NK-92 (cell line): ENCODE results near the gene TFF3.

Experiments
- DNase-seq: peaks from one replicate; lab custom pipeline; 2025; ENCODE audit not compliant: unreplicated experiment; lab: John Stamatoyannopoulos, UW

The TFF3 gene

DNA sequence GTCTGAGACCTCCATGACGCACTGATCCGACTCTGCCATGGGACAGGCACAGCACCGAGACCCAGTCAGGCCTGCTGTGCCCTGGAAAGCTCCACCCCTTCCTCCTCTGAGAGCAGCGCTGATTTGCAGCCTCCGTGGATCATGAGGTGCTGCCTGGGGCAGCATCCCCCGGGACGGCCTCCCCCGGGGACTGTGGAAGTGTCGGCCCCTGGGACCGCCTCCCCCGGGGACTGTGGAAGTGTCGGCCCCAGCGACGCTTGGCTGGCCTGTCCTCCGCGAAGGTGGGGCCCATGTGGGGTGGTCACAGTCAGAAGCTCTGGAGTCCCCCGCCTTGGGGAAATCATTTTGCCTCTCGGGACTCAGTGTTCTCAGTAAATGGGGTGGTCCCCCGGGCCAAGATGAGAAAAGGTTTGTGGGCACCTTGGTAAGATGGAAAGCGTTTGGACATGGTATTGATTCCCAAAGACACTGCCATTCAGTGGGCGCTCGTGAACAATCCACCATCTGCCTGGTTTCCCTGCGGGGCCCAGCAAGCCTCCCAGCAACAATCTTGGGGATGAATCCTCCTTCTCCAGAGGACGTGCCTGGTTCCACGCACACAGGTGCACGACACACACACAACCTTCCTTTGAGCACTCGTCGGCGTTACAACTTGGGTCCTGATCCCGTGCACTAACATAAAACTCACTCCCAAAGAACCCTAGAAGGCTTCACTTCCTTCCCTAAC is 32.6 kb upstream of the TFF3 start:
- no peak for DNase-seq

DNA sequence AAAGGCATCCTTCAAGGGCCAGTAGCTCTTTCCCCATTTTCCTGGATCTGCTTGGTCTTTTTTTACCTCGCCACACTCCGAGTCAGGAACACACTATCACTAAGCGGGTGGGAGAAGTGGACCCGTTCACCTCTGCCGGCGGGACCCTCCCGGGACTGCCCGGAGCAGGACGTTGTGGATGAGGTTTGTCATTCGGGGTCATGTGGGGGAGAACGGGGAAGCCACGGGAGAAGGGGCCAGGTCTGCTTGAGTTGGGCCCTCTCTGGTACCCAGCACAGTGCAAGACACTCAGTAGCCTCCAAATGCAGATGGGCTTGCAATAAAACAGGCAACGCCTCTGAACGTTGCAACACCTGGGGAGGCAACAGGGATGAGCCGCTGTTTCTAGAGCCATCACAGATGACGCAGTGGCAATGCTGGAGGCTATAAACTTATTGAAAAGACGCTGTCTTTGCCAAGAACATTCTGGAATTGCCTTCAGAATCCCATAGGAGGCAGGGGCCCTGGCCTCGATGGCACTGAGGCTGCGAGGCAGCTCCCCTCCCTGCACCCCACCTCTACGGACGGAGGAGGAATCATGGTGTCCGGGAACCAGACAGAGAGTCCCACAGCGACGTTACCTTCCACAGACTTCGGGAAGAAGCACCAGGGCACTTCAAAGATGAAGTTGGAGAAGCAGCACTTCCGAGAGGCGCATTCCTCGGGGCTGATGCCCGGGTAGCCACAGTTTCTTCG is 31.8 kb upstream of the TFF3 start:
- no peak for DNase-seq

DNA sequence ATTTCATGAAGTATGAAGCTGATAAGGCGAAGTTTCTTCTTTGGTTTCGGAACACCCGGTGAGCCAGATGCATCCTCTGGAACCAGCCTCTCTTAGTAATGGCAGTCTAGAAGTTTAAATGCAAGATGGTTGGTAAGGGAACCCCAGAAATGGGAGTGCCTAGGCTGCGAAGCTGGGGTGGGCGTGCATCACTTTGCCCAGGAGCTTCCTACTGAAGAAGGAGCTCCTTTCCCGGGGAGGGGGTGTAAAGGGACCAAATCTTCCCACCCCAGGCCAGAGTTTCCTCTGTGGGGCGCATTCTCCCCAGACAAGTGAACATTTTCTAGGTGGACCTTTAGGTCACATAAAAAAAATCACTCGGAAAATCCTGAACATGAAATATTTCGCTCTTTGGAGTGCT is 31.2 kb upstream of the TFF3 start:
- DNase-seq = no peak

DNA sequence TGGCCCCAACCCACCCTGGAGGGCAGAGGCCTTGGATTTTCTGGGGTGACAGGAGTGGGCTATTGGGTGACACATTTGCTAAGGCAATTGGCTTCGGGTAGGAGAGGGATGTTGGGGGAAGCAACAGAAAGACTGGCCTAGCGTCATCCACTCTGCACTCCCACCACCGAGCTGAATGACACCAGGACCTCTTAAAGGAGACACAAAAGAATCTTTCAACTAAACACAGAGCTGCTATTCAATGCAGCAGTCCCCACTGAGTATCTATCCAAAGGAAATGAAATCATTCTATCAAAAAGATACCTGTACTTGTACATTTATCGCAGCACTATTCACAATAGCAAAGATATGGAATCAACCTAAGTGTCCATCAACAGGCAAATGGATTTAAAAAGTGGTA is 29.4 kb upstream of the TFF3 start:
- no peak for DNase-seq

DNA sequence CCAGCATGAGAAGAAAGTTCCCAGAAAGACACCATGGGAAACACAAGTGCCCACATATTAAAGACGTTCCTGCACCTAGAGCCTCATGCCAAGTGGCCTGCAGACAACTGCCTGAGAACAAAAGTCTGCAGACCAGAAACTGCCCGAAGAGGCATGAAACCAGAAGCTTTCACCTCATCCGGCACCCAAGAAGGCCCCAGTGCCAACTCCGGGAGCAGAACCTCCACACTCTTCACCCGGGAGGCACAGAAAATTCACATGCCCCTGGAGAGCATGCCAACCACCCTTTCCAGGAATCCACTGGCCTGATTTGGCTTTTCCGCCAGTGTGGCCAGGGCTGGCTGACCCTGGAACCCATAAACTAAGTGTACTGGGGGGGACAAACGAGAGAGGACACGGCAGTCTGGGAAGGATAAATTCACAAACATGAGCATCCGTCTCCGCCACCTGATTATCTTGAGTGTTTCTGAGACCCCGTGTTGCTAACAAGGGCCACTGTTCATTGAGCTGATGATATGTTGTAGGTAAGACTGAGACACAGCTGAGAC is 28.8 kb upstream of the TFF3 start:
- DNase-seq = no peak

DNA sequence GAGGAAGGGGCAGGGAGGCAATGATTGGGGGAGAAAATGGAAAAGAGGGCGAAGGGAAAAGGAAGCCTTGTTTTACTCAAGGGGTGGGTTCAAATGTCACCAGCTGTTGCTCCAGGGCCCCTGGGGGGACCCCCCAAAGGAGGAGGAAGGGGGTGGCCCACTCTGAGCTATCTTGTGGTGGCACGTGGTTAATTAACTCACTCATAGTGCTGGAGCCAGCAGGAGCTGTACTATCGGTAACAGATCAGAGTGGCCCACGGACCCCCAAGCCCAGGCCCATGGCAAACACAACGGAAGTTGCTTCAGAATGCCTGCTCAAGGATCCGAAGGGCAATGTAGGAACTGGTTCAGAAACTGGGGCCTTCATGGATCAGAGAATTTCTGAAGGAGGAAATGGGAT is 28.3 kb upstream of the TFF3 start:
- no peak for DNase-seq

DNA sequence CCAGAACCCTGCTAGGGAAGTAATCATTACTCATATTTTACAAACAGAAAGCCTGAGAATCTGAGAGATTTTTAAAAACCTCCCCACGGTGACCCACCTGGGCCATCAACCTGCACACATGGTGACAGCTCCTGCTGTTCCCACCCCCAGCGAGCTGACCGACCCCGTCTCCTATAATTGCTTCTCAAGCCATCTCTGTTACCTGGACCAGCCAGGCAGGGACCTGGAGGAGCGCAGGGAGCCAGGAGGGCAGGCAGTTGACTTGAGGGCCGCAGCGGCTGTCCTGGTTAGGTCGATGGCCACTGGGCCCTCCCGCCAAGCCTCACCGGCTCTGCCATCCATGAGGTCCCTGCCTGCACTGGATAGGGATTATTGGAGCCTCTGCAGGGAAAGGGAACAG is 27.9 kb upstream of the TFF3 start:
- no peak for DNase-seq

DNA sequence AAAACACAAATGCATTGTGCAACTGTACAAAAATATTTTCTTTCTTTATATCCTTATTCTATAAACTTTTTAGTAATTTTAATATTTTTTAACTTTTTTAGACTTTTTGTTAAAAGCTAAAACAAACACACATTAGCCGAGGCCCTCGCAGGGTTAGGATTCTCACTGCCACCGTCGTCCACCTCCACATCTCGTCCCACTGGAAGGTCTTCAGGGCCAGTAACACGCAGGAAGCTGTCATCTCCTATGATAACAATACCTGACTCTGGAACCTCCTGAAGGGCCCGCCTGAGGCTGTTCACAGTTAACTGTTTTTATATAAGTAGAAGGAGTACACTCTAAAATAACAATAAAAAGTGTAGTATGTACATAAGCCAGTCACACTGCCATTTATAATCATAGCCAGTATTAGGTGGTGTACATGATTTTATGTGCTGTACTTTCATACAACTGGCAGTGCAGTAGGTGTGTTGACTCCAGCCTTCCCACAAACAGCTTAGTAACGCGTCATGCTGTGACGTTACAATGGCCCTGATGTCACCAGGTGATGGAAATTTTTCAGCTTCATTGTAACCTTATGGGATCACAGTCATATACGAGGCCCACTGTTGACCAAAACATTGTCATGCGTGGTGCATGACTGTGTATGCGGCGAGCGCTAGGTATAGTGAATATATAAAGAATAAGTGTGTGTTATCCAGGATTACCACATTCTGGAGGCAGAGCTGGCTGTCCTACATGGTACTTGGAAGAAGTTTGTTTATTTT is 26.8 kb upstream of the TFF3 start:
- DNase-seq = no peak

DNA sequence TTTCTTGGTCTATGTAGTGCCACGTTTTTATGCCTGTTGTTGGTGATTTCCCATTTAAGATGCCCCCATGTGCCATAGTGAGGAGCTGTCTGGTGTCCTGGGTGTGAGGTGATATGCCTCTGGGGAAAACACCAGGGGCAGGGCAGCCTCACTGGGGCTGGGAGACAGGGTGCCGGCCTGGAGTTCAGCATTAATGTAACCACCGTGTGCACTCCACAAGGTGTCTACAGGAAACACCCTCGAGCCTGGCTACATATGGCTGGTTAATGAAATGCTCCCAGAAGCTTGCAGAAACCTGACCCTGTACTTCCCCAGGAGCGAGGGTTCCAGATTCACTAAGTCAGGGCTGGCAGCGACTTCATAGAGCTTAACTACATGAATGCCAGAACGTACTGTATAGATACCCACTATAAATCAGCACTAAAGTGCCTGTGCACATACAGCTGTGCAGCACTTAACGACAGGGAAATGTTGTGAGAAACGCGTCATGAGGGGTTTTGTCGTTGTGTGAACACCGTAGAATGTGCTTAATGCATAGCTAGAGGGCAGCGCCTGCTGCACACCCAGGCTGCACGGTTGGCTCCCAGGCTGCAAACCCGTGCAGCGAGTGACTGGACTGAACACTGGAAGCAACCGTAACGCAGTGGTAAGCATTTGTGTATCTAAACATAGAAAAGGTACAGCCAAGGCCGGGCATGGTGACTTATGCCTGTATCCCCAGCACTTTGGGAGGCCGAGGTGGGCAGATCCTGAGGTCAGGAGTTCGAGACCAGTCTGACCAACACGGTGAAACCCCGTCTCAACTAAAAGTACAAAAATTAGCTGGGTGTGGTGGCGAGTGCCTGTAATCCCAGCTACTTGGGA is 25.2 kb upstream of the TFF3 start:
- no peak for DNase-seq

DNA sequence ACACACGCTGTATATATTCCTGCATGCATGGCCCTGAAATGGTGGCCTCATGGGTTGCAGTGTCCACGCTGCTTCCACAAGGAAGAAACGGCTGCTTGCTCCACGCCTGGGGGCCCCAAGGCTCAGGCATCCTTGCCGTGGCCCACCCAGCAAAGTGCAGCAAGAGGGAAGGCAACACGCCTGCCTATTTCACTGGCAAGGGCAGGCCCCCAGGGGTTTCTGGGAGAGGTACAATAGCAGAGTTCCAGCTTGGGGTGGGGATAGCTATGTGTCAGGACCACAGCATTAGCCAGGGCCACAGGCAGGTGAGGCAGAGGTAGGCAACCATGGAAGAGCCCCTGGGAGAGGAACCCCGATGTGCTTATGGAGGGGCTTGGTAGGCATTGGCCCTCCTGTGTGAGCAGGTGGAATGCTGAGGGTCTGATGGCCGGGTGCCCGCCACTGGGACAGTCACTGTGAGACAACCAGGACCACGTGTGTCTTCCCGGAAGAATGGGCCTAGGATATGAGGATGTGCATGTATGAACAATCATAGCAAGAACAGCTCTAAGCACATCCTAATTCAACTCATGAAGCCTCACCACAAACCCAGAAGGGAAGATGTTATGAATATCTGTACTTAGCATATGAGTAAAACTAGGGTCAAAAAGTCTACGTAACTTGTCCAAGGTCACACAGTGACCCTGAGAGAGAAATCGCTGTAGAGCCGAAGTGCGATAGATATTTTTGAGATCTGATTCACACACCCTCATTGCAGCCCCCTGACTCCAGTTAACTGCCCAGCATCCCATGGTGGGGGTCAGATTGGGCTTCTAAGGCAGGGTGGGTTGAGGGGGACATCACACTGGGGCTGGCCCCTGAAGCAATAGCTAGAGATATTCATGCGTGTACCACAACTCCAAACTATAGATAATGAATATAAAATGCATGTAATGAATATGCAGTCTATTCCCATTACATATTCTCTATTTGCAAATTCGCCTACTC is 23.8 kb upstream of the TFF3 start:
- DNase-seq = no peak

DNA sequence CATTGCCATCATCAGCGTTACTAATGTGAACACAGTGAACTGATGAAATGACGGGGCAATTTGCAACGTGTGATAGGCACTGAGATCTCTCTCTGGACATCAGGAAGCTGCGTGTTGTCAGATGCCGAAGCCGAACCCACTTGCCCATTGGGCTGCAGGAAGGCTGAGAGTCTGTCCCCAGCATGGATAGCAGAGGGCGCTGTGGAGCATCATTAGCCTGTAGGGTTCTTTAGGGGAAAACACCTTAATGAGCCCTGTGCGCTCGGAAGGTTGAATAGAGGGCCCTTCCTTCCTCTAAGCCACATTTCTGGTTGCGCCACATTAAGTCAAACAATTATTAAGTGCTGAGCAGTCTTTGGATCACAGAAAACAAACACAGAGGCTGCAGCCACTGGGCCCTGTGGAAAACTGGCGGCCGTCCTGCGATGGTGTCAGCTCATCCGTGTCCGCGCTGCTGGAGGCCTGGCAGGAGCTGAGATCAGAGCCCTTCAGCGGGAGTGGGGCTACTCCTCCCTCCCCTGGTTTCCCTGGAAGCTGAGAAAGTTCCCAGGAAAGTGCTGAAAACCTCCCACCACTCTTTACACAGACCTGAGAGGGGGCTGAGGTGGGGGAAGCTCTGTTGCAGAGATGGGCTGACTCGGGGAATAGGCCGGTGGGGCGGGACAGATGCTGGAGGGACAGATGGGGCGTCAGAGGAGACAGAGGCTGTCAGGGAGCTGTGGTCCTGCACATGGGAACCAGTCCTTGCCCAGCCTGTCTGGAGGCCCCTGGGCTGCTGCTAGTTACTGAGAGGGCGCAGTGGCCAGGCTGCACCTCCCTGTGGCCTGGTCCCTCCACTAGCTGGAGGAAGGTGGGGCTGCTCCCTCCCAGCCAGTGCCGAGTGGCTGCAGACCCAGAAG is 22.9 kb upstream of the TFF3 start:
- no peak for DNase-seq

DNA sequence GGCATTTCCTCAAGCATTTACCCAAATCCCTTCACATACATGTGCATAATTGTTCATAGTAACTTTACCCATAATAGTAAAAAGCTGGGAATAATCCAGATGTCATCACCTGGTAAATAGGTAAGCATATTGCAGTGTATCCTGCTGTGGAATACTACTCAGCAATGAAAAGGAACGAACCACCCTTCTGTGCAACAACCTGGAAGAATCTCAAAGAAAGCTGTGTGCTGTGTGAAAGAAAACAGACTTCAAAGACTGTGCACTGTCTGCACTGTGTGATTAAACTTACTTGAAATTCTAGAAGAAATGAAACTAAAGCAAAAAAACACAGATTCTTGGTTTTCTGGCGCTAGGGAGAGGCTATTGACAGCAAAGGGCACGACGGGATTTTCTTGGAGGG is 22.1 kb upstream of the TFF3 start:
- no peak for DNase-seq

DNA sequence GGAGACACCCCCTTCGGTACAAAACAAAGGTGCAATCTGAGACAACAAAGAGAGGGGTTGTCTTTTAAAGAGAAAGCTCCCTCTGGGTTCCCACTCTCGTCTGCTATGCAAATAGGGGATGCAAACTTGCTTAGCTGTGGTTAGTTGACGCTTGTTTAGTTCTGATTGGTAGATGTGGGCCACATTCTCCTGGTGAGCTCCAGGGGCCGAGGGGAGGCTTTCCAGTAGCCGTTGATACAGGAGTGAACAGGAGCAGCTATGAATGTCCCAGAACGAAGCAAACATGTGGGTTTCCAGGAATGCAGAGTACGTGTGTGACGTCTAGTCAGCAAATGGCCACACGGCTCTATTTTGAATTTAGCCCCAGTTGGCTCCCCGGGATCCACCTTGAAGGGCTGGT is 20.8 kb upstream of the TFF3 start:
- no peak for DNase-seq

DNA sequence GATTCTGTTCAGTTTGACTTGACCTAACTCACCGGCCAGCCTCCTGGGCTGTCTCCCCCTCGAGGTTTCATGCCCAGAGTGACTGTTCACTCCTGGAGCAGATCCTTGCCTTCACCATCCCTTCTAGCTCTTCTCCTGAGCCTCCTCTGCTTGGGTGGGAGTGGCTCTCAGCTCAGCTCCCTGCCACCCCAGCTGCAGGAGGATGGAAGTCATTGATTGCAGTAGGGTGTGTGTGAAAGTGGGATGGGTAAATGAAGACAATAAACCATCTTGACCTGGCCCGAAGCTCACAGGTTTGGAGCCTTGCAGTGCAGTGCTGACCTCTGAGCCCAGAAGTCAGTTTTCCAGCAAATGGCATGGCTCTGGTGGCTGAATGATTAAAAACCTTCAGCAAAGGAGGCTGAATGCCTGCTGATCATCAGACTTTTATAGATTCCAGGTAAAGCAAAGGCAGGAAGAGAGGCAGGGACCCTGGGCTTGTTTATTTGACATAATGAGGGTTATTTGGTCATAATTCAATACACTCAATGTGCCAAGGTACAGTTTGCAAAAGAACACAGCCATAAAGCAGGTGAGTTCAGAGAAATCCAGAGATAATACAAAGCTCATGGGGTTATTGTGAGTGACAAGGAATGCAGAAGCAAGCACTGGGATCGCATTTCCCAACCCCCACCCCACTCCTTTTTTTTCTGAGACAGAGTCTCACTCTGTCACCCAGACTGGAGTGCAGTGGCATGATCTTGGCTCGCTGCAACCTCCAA is 17.5 kb upstream of the TFF3 start:
- no peak for DNase-seq

DNA sequence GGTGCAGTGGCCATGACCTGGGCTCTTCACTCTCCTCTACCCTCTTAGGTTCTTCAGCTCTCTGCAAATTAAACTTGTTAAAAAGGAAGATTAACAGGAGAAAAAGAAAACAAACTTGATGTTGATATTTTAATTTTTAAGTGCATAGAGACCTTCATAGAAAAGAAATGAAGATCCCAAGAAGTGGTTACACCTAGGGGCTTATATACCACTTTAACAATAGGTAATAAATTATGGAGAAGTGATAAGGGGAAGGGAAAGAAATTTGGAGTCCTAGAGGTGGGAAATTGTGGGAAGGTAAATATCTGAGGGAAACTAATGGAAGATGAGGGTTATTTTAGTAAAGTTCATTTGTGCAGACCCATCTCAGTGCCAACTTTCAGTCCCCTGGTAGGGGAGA is 16.5 kb upstream of the TFF3 start:
- no peak for DNase-seq

DNA sequence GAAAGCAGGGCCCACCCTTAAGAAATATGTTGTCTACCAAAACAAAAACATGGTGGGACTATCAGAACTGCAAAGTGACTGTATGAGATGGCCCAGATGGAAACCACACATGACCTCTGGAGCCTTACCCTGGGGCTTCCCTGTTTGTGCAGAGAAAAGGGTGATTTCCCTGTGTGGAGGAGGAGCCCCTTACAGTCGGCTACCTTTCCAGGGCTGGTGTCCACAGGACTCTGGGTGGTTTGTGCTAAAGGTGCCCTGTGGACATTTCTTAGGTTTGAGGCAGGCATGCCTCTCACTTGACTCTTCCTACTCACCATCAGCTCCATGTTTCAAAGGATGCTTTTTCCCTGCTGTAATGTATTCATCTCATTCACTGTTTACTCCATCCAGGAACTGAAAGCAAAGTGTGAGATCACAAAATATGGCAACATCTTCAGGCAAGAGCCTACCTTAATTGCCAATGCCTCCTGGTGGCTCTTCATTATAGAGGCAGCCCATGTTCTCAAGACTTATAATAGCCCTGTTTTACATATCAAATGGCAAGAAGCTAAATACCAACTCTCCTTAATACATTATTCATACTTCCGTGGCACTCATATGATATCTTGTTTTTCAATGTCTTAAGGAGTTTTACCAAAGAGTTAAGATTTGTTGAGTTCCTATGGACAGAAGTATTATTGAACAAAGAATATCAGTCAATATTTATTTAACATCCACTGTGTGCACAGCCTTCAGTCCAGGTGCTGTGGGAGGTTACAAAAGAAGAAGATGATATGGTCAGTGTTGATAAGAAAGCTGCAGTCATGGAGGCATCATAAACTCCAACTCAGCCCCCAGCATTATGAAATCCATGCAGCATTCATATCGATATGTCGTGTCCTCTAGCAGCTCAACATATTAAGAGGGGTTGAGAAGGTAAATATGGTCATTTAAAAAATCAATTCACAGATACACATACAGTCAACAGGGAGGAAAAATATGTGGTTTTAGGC is 15.5 kb upstream of the TFF3 start:
- DNase-seq = no peak

DNA sequence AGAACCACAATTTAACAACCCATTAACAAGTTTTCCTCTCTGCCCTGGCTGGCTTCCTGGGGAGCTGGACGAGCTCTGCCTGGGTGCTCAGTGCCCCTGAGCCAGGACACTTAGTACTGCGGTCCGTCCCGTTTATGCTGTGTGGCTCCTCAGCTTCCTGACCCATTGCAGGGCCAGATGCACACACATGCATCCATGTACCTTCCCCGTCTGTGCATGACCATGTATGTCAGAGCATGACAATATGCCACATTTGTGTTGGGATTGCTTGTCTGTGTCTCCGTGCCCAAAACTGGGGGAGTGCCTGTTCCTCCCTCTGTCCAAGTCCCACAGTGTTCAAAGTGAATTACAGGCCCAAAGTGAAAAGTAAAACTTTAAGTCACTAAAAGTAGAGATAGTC is 9.7 kb upstream of the TFF3 start:
- DNase-seq = no peak
